UCSD-AML1 (cell line): ENCODE data around the gene DHRS4.
"Not testable (repeated sequence)": the region's sequence is repeated elsewhere in the genome, so short reads cannot be mapped to it uniquely, and the experiment has no call there.

ENCODE experiments used
- DNase-seq: peaks from one replicate; lab custom pipeline; 2025; ENCODE audit not compliant: unreplicated experiment; lab: John Stamatoyannopoulos, UW

Gene DHRS4

GRCh38 chr14:23939607-23940326 is 13.8 kb upstream of the DHRS4 start:
- DNase-seq: no peak

- no peak for DNase-seq
Observed at GRCh38 chr14:23941230-23941629, 12.3 kb upstream of the DHRS4 start.

GRCh38 chr14:23941669-23942068 is 11.9 kb upstream of the DHRS4 start:
- DNase-seq: no peak

GRCh38 chr14:23942587-23942986 is 11.0 kb upstream of the DHRS4 start:
- no peak for DNase-seq

- not testable (repeated sequence) for DNase-seq
Observed at GRCh38 chr14:23949069-23949468, 4.5 kb upstream of the DHRS4 start.

GRCh38 chr14:23950411-23951135 is 3.0 kb upstream of the DHRS4 start:
- DNase-seq: no peak

- DNase-seq: not testable (repeated sequence)
Observed at GRCh38 chr14:23951136-23951466, 2.5 kb upstream of the DHRS4 start.

GRCh38 chr14:23951590-23952201 is 1.9 kb upstream of the DHRS4 start:
- no peak for DNase-seq

- not testable (repeated sequence) for DNase-seq
Observed at GRCh38 chr14:23953116-23953463, 480 bp upstream of the DHRS4 start.

- DNase-seq: not testable (repeated sequence)
Observed at GRCh38 chr14:23954279-23954614, 677 bp downstream of the DHRS4 start.

GRCh38 chr14:23954965-23955364 is 1.4 kb downstream of the DHRS4 start:
- DNase-seq: not testable (repeated sequence)

GRCh38 chr14:23955811-23956210 is 2.2 kb downstream of the DHRS4 start:
- DNase-seq: not testable (repeated sequence)

- DNase-seq: not testable (repeated sequence)
Observed at GRCh38 chr14:23957913-23958569, 4.5 kb downstream of the DHRS4 start.

- not testable (repeated sequence) for DNase-seq
Observed at GRCh38 chr14:23960899-23961298, 7.3 kb downstream of the DHRS4 start.

GRCh38 chr14:23961704-23962103 is 8.1 kb downstream of the DHRS4 start:
- not testable (repeated sequence) for DNase-seq

GRCh38 chr14:23969130-23969480 is 15.5 kb downstream of the DHRS4 start:
- not testable (repeated sequence) for DNase-seq

- DNase-seq: not testable (repeated sequence)
Observed at GRCh38 chr14:23969481-23970282, 16.1 kb downstream of the DHRS4 start.

- DNase-seq: not testable (repeated sequence)
Observed at GRCh38 chr14:23970283-23970659, 16.7 kb downstream of the DHRS4 start.

- DNase-seq: not testable (repeated sequence)
Observed at GRCh38 chr14:23973178-23973577, 19.6 kb downstream of the DHRS4 start.

- DNase-seq: not testable (repeated sequence)
Observed at GRCh38 chr14:23974041-23974440, 20.5 kb downstream of the DHRS4 start.

GRCh38 chr14:23977208-23977607 is 23.6 kb downstream of the DHRS4 start:
- DNase-seq: not testable (repeated sequence)
